K562 (cell line): Measurements from ENCODE around the gene TRERF1. TPM values are rescaled to one million over a fixed set of nuclear protein-coding genes. Genes with fewer than 3 reads are reported as not detected.

Experiments used
- ARNT ChIP-seq, 2 experiments: fragments of 450-650 bp; IDR thresholded peaks; 2 replicates each; pipeline ENCODE4 v1.6.1; 2016; ENCODE audit warnings: mild to moderate bottlenecking in 1 of 2
- ELK1 ChIP-seq: sonication (generic); formaldehyde crosslinking; IDR thresholded peaks from 2 replicates; pipeline ENCODE4 v1.8.1; 2022; ENCODE audit warnings: missing genetic modification reagents
- GATAD2B ChIP-seq: fragments of 450-650 bp; IDR thresholded peaks from 2 replicates; pipeline ENCODE4 v1.6.1; 2017; ENCODE audit warnings: mild to moderate bottlenecking, borderline replicate concordance
- GTF2E2 ChIP-seq: fragments of 200-800 bp; sonication (Bioruptor generic); IDR thresholded peaks from 2 replicates; pipeline ENCODE4 v1.6.1; 2016; ENCODE audit warnings: missing genetic modification characterization, missing compliant biosample characterization
- HDAC2 ChIP-seq: fragments of 450-650 bp; IDR thresholded peaks from 2 replicates; pipeline ENCODE4 v1.6.1; 2016; ENCODE audit warnings: mild to moderate bottlenecking
- KHSRP ChIP-seq: fragments of 450-650 bp; IDR thresholded peaks from 2 replicates; pipeline ENCODE4 v1.6.1; 2017
- MAFG ChIP-seq: fragments of 450-650 bp; conservative IDR thresholded peaks from 2 replicates; pipeline ENCODE4 v1.6.1; 2016; ENCODE audit warnings: missing genetic modification characterization, missing compliant biosample characterization
- NR4A1 ChIP-seq, 2 experiments: fragments of 250-450 bp in 1 of 2; fragments of 450-650 bp in 1 of 2; sonication (Bioruptor Pico) in 1 of 2; IDR thresholded peaks; 2 replicates each; pipeline versions ENCODE4 v1.4.0 to v1.6.1; 2016 to 2020; ENCODE audit warnings: mild to moderate bottlenecking in 2 of 2, missing compliant biosample characterization in 1 of 2, missing genetic modification characterization in 1 of 2, moderate library complexity in 1 of 2
- SMARCE1 ChIP-seq: fragments of 450-650 bp; IDR thresholded peaks from 2 replicates; pipeline ENCODE4 v1.7.1; 2016; ENCODE audit warnings: mild to moderate bottlenecking
- ZFX ChIP-seq: sonication (generic); formaldehyde crosslinking; IDR thresholded peaks from 2 replicates; pipeline ENCODE4 v1.8.0; 2022; ENCODE audit warnings: mild to moderate bottlenecking, missing genetic modification reagents, moderate library complexity
- ZNF197 ChIP-seq: fragments of 200-800 bp; sonication (Bioruptor generic); IDR thresholded peaks from 2 replicates; pipeline ENCODE4 v1.6.1; 2016; ENCODE audit warnings: low read depth, missing genetic modification characterization, missing compliant biosample characterization
- ZNF277 ChIP-seq: fragments of 250-450 bp; sonication (Bioruptor Pico); IDR thresholded peaks from 2 replicates; pipeline ENCODE4 v1.8.0; 2022; ENCODE audit warnings: inconsistent platforms, mild to moderate bottlenecking, moderate library complexity, borderline replicate concordance
- ZNF318 ChIP-seq, 2 experiments: fragments of 450-650 bp; IDR thresholded peaks; 2 replicates each; pipeline ENCODE4 v1.6.1; 2016; ENCODE audit warnings: mild to moderate bottlenecking in 2 of 2, borderline replicate concordance in 1 of 2, low read depth in 1 of 2, moderate library complexity in 1 of 2
- ZNF512 ChIP-seq: IDR thresholded peaks from 2 replicates; pipeline ENCODE4 v1.6.1; 2016; ENCODE audit warnings: missing genetic modification characterization, missing compliant biosample characterization
- polyA plus RNA-seq, 8 experiments: library from polyadenylated mRNA; depleted of rRNA in 4 of 8; stranded (reverse) in 5 of 8; unstranded in 3 of 8; fragments of >200 nt; fragmentation: Nextera tagmentation in 2 of 8; fragmentation: Illumina TruSeq in 1 of 8; extraction: Ambion mirVana in 2 of 8; extraction: Trizol in 1 of 8; gene quantifications; 2 replicates each; pipeline versions ENCODE4 v1.2.1 to v1.2.3, GENCODE V29; 2011 to 2014; ENCODE audit warnings: inconsistent platforms in 1 of 8, missing spikeins in 1 of 8
- total RNA-seq, 7 experiments: library from RNA; depleted of rRNA in 6 of 7; stranded (reverse); fragments of >200 nt in 6 of 7; fragmentation: Illumina TruSeq in 2 of 7; extraction: Trizol in 2 of 7; gene quantifications; 2 replicates each; pipeline versions ENCODE4 v1.2.1 to v1.2.3, GENCODE V29; 2011 to 2021; ENCODE audit warnings: low replicate concordance in 1 of 7

TRERF1 gene
- total and polyA plus RNA-seq, 9 of the 15 experiments (the other 6 are each of a cell fraction or from before 2014, with no cell fraction given): 0.04 to 0.20 (median 0.07) TPM; not detected in 3

GRCh38 chr6:42199106-42199981 lies 252.4 kb downstream of the TRERF1 start (continued):
- TF ChIP-seq NR4A1 (CRISPR knock-in tag; IDR thresholded peaks at IDR 0.05) (no peak), NR4A1 (tag; IDR thresholded peaks at IDR 0.05) (peak; percentile 93), HDAC2 (peak; percentile 94), ZFX (CRISPR knock-in tag) (0 out of 2 replicates have a peak, but pooled peaks have one; percentile 12), ELK1 (CRISPR knock-in tag) (no peak), GTF2E2 (0 out of 2 replicates have a peak, but pooled peaks have one; percentile 1), GATAD2B (peak; percentile 87; the same call in 1 of the 2 replicates), MAFG (peak; percentile 46; the same call in 1 of the 2 replicates), SMARCE1 (peak; percentile 96), KHSRP (no peak), ZNF197 (peak; percentile 72; the same call in 1 of the 2 replicates), ZNF512 (no peak), ZNF318 (IDR thresholded peaks at IDR 0.05; ENCODE audit: borderline replicate concordance in 1 of 2, low read depth in 1 of 2) (peak in 1 of 2 experiments; percentile 75; a peak in 2 of 4 replicates), ARNT (IDR thresholded peaks at IDR 0.05) (peak; percentile 96 to 97), ZNF277 (CRISPR knock-in tag) (no peak)
